ENCODE results near the gene WDR26. TPM values are rescaled to one million over a fixed set of nuclear protein-coding genes. Genes with fewer than 3 reads are reported as not detected.
A peak's percentile ranks its signal among the peaks of the same experiment; 100 is the strongest.

WDR26 gene
- total and polyA plus RNA-seq, 9 of the 15 experiments (the other 6 are each of a cell fraction or from before 2014, with no cell fraction given) = 11.5 to 66.0 (median 39.8) TPM

GRCh38 chr1:224357626-224358124 is 76.9 kb downstream of the WDR26 start (continued):
- TF ChIP-seq POLR3G (IDR thresholded peaks at IDR 0.05; ENCODE audit: extremely low read depth, insufficient read length, insufficient replicate concordance) = no peak
- TF ChIP-seq PRDM10 (IDR thresholded peaks at IDR 0.05; ENCODE audit: partially characterized antibody) = peak; percentile 63
- TF ChIP-seq ZNF436 (CRISPR knock-in tag; IDR thresholded peaks at IDR 0.05) = no peak
- TF ChIP-seq ATF6 (CRISPR knock-in tag; IDR thresholded peaks at IDR 0.05) = no peak
- no peak for TF ChIP-seq MXD1 (CRISPR knock-in tag; IDR thresholded peaks at IDR 0.05; ENCODE audit: borderline replicate concordance, poor library complexity, severe bottlenecking)
- TF ChIP-seq KAT8 (IDR thresholded peaks at IDR 0.05; ENCODE audit: low read depth) = no peak
- TF ChIP-seq TRIM25 (IDR thresholded peaks at IDR 0.05; ENCODE audit: borderline replicate concordance) = no peak
- TF ChIP-seq PREB (CRISPR knock-in tag; IDR thresholded peaks at IDR 0.05) = no peak
- no peak for TF ChIP-seq ZBTB12 (CRISPR knock-in tag; IDR thresholded peaks at IDR 0.05)
- TF ChIP-seq SP2 (IDR thresholded peaks at IDR 0.05; ENCODE audit: extremely low read depth, low read depth, low read length, poor library complexity, severe bottlenecking) = no peak
- TF ChIP-seq SREBF1 (IDR thresholded peaks at IDR 0.05; ENCODE audit: borderline replicate concordance, low read depth, low read length) = no peak
- TF ChIP-seq HOXB6 (CRISPR knock-in tag; IDR thresholded peaks at IDR 0.05; ENCODE audit: borderline replicate concordance) = no peak

Data from K562 (cell line).